HG02973 (cell line): ENCODE data around the gene MKKS.
A peak's percentile ranks its signal among the peaks of the same experiment; 100 is the strongest.
"Not testable (repeated sequence)": the region's sequence is repeated elsewhere in the genome, so short reads cannot be mapped to it uniquely, and the experiment has no call there.

ENCODE experiments used
- ATAC-seq: cut with Tn5 transposase; IDR thresholded peaks from one replicate; pipeline ENCODE4 v1.9.1; 2021; ENCODE audit warnings: moderate library complexity; ENCODE audit not compliant: unreplicated experiment

MKKS gene

GRCh38 chr20:10449270-10449669 is 15.2 kb upstream of the MKKS start:
- ATAC-seq, result no peak

DNA sequence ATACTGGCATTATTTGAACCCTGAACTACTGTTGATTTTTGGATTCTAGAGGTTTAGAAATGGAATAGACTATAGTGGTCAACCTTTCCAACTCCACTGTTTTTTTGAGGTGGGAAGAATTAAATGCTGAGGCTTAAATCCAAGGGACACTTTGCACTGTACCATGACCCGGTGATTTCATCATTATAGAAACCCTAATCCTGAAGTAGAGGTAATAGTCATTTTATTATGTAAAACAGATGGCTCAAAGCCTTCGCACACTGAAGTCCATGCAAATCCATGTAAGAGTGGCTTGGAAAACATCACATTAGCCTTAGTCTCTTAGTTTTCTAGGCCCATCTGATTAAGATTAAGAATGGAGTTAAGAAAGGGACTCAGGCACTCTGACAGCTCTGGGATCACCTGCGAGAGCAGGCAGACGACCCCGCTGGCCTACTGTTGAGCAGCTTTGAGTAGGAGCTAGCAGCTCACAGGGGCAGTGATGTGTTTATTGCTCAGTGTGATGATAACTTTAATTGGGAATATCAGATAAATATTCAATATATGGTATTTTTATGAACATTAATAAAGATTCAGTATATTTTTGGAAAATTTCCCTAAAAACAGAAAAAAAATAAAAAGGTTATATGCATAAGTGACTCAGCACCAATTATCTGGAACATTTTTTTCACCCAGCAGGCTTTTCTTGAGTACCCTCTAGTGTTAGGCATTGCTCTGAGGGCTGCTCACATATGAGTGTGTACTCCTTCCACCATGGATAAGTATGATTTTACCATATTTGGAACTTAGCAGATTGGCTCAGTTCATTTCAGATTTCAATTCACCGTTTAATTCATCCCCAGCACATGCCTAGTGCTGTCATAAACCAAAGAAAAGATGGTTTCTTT is 14.5 kb upstream of the MKKS start:
- no peak for ATAC-seq

DNA sequence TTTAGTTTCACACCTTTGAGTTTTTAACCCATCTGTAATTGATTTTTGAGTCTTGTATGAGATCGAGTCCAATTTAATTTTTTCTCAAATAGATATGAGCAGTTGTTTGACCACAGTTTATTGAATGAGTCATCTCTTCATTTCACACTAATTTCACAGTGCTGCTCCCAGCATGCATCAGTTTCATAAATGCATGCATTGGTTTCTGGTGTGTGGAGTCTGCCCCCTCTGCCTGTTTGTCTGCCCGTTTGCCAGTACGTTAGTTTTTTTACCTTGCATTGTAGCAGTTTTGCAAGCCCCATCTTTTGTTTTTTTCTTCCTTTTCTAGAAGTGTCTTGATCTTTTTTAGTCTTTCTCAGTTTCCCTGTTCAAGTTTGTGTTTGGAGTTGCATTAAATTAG is 13.0 kb upstream of the MKKS start:
- peak; percentile 98 for ATAC-seq

- no peak for ATAC-seq
These were observed 11.7 kb upstream of the MKKS start for GRCh38 chr20:10445758-10446157.

DNA sequence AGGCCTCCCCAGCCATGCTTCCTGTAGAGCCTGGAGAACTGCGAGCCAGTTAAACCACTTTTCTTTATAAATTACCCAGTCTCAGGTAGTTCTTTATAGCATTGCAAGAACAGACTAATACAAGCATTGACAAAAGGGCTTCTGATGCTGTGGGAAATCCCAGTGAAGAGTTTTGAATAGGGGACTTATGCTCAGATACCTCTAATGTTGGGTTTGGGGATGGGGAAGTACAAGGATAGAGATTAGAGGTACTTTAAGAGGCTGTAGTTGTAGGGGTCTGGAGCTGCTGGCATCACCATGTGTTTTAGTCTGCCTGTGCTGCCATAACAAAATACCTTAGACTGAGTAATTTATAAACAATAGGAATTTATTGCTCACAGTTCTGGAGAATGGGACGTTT is 9.9 kb upstream of the MKKS start:
- ATAC-seq, result no peak

- no peak for ATAC-seq
These were observed 4.2 kb upstream of the MKKS start for GRCh38 chr20:10438217-10438616.

DNA sequence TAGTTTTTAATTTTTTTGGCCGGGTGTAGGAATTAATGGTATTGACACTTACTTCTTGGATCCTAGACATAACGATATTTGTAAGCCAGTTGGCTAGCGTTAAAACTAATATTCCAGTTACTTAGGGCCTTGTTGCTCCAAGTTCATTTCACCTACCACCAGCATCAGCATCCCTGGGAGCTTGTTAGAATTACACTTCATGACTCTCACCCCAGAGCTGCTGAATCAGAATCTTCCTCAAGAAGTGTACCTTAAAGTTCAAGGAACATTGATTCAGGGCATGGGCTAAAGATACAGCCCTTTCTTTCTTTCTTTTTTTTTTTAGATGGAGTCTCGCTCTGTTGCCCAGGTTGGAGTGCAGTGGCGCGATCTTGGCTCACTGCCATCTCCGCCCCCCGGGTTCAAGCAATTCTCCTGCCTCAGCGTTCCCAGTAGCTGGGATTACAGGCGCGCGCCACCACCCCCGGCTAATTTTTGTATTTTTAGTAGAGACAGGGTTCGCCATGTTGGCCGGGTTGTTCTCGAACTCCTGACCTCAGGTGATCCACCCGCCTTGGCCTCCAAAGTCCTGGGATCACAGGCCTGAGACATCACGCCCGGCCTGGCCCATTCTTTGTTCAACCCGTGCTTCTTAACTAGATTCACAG is 2.2 kb upstream of the MKKS start:
- no peak for ATAC-seq

DNA sequence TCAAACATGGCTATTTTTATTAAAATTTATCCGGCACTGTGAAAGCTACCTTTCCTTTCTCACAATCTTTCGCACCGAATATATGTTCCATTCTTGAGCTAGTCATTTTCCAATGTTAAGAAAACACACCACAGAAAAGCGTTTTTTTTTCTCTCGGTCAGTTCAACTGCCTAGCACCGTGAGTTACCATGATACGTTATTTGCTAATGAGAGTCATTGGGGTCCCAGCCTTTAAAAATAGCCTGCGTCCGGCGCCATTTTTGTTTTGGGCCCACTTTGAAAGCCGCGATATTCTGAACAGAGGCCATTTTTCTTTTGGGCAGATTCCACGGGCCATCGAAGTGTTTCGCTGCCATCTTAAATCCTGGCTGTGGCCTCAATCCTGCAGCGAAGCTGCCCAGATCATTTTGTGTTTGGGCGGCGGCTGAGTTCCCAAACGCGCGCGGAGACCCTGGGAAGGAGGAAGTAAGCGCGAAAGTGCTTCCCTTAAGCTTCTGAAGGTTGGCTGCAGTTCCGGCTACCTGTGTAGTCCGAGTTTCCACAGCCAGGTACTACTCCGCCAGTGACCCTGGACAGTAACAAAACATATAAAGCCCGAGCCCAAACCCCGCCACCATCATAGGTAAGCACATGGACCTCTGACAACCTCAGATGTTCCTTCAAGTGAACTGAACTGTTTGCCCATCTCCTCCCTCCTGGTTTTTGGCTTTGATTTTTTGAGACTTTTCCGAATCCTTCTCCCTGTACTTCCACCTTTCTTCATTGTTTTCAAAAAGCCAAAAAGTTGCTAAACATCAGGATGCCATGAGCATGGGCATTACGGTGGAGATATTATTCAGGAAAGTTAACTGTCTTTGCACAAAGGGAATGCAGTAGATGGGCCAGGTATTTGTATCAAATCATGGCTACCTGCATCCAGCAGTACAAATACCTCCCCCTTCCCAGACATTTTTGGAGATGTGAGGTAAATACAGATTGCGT is 1.1 kb upstream of the MKKS start, which contains the start of gene SLX4IP:
Gene SLX4IP, plus strand, starts transcription at position 474 of the 981 bp plus-strand sequence. CDS start 22,900 bp downstream, outside the sequence.
- ATAC-seq, result peak; percentile 42

GRCh38 chr20:10434467-10434831 is 427 bp upstream of the MKKS start:
- peak; percentile 33 for ATAC-seq

DNA sequence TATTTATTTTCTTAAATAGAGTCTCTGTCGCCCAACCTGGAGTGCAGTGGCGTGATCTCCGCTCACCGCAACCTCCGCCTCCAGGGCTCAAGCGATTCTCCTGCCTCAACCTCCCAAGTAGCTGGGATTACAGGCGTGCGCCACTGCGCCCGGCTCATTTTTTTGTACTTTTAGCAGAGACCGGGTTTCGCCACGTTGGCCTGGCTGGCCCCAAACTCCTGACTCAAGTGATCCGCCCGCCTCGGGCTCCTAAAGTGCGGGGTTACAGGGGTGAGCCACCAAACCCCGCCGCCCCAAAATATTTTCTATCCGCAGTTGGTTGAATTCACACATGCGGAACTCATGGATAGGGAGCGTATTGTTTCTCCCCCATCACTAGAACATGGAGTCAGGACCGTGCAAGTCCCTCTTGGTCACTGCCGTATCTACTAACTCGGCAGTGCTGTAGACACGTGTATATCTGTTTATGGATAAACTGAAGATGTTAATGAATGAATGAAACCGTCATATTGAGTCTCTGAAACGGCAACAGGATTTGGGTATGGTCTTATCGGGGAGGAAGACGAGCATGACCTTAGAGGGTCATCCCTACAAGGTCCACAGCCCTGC is 904 bp downstream of the MKKS start:
- no peak for ATAC-seq

GRCh38 chr20:10432079-10432478 is 1.9 kb downstream of the MKKS start:
- ATAC-seq, result no peak

GRCh38 chr20:10430704-10431103 is 3.3 kb downstream of the MKKS start:
- no peak for ATAC-seq

DNA sequence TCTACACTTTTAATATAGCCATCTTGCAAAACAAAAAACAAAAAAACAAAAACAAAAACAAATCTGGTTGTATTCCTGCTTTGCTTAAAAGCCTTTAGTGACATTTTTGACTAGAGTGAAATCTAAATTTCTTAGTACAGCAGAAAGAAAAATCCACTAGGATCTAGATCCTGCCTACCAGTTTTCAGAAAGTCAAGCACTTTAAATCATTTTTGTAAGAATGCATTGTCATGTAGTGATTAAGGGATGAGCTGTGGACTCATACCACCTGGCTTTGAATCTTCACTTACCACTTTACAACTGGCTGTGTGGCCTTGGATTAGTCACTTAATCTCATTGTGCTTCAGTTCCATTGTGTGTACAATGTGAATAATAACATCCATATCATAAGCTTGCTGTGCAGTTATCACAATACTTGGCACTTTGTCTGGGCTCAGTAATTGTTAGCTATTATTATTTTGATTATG is 4.0 kb downstream of the MKKS start:
- ATAC-seq, result no peak

DNA sequence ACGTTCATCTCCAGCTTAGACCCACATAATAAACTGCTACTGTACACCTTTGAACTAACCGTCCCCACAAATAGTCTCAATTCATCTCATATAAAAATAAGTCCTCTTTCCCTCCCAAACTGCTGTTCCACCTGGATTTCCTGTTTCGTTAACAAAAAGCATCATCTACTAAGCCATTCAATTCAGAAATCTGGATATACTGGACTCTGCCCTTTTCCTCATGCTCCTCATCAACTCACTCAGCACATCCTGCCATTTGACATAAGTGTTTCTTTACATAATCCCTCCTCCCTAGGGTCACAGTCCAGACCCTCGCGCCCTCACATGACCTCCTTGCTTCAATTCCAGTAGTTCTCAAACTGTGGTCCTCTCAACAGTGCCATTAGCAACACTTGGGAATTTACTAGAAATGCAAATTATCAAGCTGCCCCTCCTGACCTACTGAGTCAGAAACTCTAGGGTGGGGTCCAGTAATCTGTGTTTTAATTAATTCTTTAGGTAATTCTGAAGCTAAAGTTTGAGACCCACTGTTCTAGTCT is 4.5 kb downstream of the MKKS start:
- ATAC-seq, result no peak

- no peak for ATAC-seq
These were observed 6.0 kb downstream of the MKKS start for GRCh38 chr20:10428008-10428407.

- ATAC-seq, result no peak
These were observed 6.8 kb downstream of the MKKS start for GRCh38 chr20:10427060-10427692.

DNA sequence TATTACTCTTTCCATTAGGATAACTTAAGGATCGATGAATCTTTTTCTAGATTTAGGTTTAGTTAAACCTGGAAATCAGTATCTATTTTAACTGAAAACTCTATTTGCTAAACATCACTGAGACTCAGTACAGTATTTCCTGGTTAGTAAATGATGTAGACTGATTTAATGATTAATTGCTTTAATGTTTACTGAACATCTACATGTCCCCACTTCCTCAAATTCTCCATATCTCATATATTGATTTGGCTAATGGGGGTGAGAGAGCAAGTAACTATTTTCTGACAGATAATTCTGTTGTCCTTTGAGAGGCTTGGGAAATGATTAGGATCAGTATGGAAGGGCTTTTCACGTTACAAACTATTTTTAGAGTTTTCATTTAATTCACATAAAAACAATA is 10.3 kb downstream of the MKKS start:
- no peak for ATAC-seq

- no peak for ATAC-seq
These were observed 14.4 kb downstream of the MKKS start for GRCh38 chr20:10419550-10420133.

DNA sequence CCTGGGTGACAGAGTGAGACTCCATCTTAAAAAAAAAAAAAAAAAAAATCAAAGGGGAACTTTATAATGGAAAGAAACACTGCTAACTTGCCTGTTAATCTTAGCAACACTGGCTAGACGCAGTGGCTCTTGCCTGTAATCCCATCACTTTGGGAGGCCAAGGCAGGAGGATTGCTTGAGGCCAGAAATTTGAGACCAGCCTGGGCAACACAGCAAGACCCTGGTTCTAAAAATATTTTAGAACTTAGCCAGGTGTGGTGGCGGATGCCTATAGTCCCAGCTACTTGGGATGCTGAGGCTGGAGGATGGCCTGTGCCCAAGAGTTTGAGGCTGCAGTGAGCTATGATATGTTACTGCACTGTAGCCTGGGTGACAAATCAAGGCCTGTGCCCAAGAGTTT is 16.8 kb downstream of the MKKS start:
- ATAC-seq, result not testable (repeated sequence)
